Endothelial cell of umbilical vein (primary cell): Measurements from ENCODE around the gene POLA1. TPM values are rescaled to one million over a fixed set of nuclear protein-coding genes. Genes with fewer than 3 reads are reported as not detected.

ENCODE experiments used
- BruUV-seq: library from RNA; stranded (reverse); fragments of 400-500 nt; replicated peaks from 2 replicates; lab custom pipeline; 2021; lab: Mats Ljungman, UMichigan
- CTCF ChIA-PET: fragments of 300-600, 350-600 bp; sonication (Branson Sonifier 250); formaldehyde crosslinking; loops from one replicate; lab custom pipeline; 2021; ENCODE audit warnings: antibody characterized with exemption, inconsistent platforms; lab: Charles Lee
- POLR2A ChIA-PET: fragments of 300-600, 350-600 bp; sonication (Branson Sonifier 250); formaldehyde crosslinking; loops from one replicate; lab custom pipeline; 2021; ENCODE audit warnings: antibody characterized with exemption, inconsistent platforms; lab: Charles Lee
- DNase-seq: peaks from one replicate; pipeline ENCODE4 v3.0.0-alpha.2; 2011; ENCODE audit warnings: low read depth, low spot score
- FAIRE-seq: peaks from 2 replicates; lab custom pipeline; 2011; peaks lifted over from hg19 to GRCh38; lab: Jason Lieb, UNC
- H2AFZ ChIP-seq: 2 replicates; pipeline ENCODE4 v1.6.0; 2012; ENCODE audit warnings: low read depth, low read length, control low read depth, inconsistent platforms
- H3K27ac ChIP-seq: 2 replicates; pipeline ENCODE4 v1.5.1; 2011; ENCODE audit warnings: low read depth, mild to moderate bottlenecking, control low read depth, low read length, moderate library complexity; ENCODE audit not compliant: insufficient read depth
- H3K27me3 ChIP-seq, 2 experiments: 2 replicates each; pipeline versions ENCODE4 v1.6.0 to v1.6.1; 2011; ENCODE audit warnings: low read length in 2 of 2, mixed read lengths in 1 of 2; ENCODE audit not compliant: control insufficient read depth in 2 of 2, insufficient read depth in 2 of 2
- H3K36me3 ChIP-seq, 2 experiments: 2 replicates in 1 of 2; 3 replicates in 1 of 2; pipeline ENCODE4 v1.5.1; 2011; ENCODE audit warnings: low read length in 2 of 2, mild to moderate bottlenecking in 1 of 2, moderate library complexity in 1 of 2; ENCODE audit not compliant: control insufficient read depth in 2 of 2, insufficient read depth in 2 of 2; ENCODE audit errors: extremely low read depth in 1 of 2
- H3K4me1 ChIP-seq: 3 replicates; pipeline ENCODE4 v1.5.1; 2011; ENCODE audit warnings: mild to moderate bottlenecking, low read length; ENCODE audit not compliant: control insufficient read depth, insufficient read depth; ENCODE audit errors: extremely low read depth
- H3K4me2 ChIP-seq: 2 replicates; pipeline ENCODE4 v1.6.1; 2011; ENCODE audit warnings: low read length, control low read depth, mixed read lengths; ENCODE audit not compliant: insufficient read depth
- H3K4me3 ChIP-seq, 3 experiments: fragments of 200-600 bp in 1 of 3; sonication (generic), shearing (Covaris generic) in 1 of 3; replicated peaks in 1 of 3; 2 replicates each; pipeline ENCODE4 v1.5.1; 2011 to 2016; ENCODE audit warnings: control low read depth in 3 of 3, low read length in 3 of 3, mild to moderate bottlenecking in 2 of 3, inconsistent platforms in 1 of 3, low read depth in 1 of 3, moderate library complexity in 1 of 3; ENCODE audit not compliant: insufficient read depth in 1 of 3
- H3K79me2 ChIP-seq: 2 replicates; pipeline ENCODE4 v1.6.0; 2012; ENCODE audit warnings: low read length, inconsistent platforms; ENCODE audit not compliant: control insufficient read depth, insufficient read depth
- H3K9ac ChIP-seq: replicated peaks from 2 replicates; pipeline ENCODE3; 2011; ENCODE audit warnings: low read length, control low read depth; ENCODE audit not compliant: insufficient read depth; ENCODE audit errors: extremely low read depth
- H3K9me1 ChIP-seq: replicated peaks from 3 replicates; pipeline ENCODE4 v1.6.0; 2011; ENCODE audit warnings: mild to moderate bottlenecking, low read length; ENCODE audit not compliant: control insufficient read depth, insufficient read depth; ENCODE audit errors: extremely low read depth
- H3K9me3 ChIP-seq: replicated peaks from 2 replicates; pipeline ENCODE4 v1.5.1; 2012; ENCODE audit warnings: low read length, inconsistent platforms; ENCODE audit not compliant: control insufficient read depth, insufficient read depth
- H4K20me1 ChIP-seq: replicated peaks from 2 replicates; pipeline ENCODE3; 2011; ENCODE audit warnings: mild to moderate bottlenecking, low read length; ENCODE audit not compliant: control insufficient read depth, insufficient read depth; ENCODE audit errors: extremely low read depth
- CTCF ChIP-seq, 2 donors: IDR thresholded peaks; 1 replicate in 1 of 2; 2 replicates in 1 of 2; pipeline ENCODE4 v1.5.1; 2011; ENCODE audit warnings: low read length in 2 of 2, mild to moderate bottlenecking in 2 of 2, moderate library complexity in 2 of 2, control low read depth in 1 of 2, inconsistent platforms in 1 of 2, low read depth in 1 of 2; ENCODE audit not compliant: insufficient read depth in 1 of 2; ENCODE audit errors: extremely low read depth in 1 of 2
- EZH2 ChIP-seq: IDR thresholded peaks from 2 replicates; pipeline ENCODE4 v1.6.1; 2012; ENCODE audit warnings: borderline replicate concordance, low read depth, mild to moderate bottlenecking, moderate library complexity, low read length, inconsistent platforms; ENCODE audit not compliant: severe bottlenecking
- FOS ChIP-seq: IDR thresholded peaks from 2 replicates; pipeline ENCODE4 v1.6.1; 2011; ENCODE audit warnings: mild to moderate bottlenecking, low read length, moderate library complexity, borderline replicate concordance; ENCODE audit not compliant: insufficient read depth
- GATA2 ChIP-seq: IDR thresholded peaks from 2 replicates; pipeline ENCODE4 v1.7.0; 2011; ENCODE audit warnings: low read depth, mild to moderate bottlenecking, moderate library complexity, mixed read lengths, low read length; ENCODE audit not compliant: insufficient read length, insufficient read depth
- JUN ChIP-seq: IDR thresholded peaks from 2 replicates; pipeline ENCODE4 v1.6.1; 2011; ENCODE audit warnings: borderline replicate concordance, low read depth; ENCODE audit not compliant: insufficient read length, insufficient read depth
- MAX ChIP-seq: IDR thresholded peaks from 2 replicates; pipeline ENCODE4 v1.6.1; 2011; ENCODE audit not compliant: insufficient read depth, insufficient read length
- MYC ChIP-seq: IDR thresholded peaks from one replicate; pipeline ENCODE4 v1.6.1; 2011; ENCODE audit warnings: mild to moderate bottlenecking, low read depth, low read length
- POLR2A ChIP-seq: IDR thresholded peaks from 2 replicates; pipeline ENCODE4 v1.6.1; 2012; ENCODE audit warnings: low read depth, mild to moderate bottlenecking, control low read depth, low read length
- POLR2AphosphoS5 ChIP-seq: IDR thresholded peaks from 2 replicates; pipeline ENCODE4 v1.6.1; 2012; ENCODE audit warnings: low read depth, mild to moderate bottlenecking, control low read depth, low read length, moderate library complexity; ENCODE audit not compliant: insufficient read depth
- dilution Hi-C: fragments of 300-500 bp; cut with MboI; formaldehyde crosslinking; loops from one replicate; pipeline ENCODE4 v1.15.0; 2019; ENCODE audit warnings: low sequenced_read_pairs; ENCODE audit not compliant: extremely low pct_ligation_motif_present
- intact Hi-C: fragments of 100-400 bp; cut with micrococcal nuclease; formaldehyde crosslinking; loops from one replicate; pipeline ENCODE4 v1.10.0; 2022
- polyA plus RNA-seq, 4 experiments: library from polyadenylated mRNA; depleted of rRNA in 3 of 4; stranded (reverse) in 3 of 4; unstranded in 1 of 4; fragments of >200 nt; gene quantifications; 2 replicates each; pipeline versions ENCODE4 v1.2.1 to v1.2.3, GENCODE V29; 2011 to 2012; ENCODE audit warnings: missing spikeins in 1 of 4
- total RNA-seq: library from RNA; stranded (reverse); gene quantifications from 2 replicates; pipeline ENCODE4 v1.2.3, GENCODE V29; 2021

The POLA1 gene
- total and polyA plus RNA-seq, 2 donors (not counting 3 experiments of a cell fraction or from before 2014, with no cell fraction given), result 1.8 to 18.6 TPM

GRCh38 chrX:24851289-24851688 lies 157.6 kb downstream of the POLA1 start:
- Histone ChIP-seq H3K27ac (no peak overlapping the region), H3K9me3 (no peaks in the 10 kb centered on the region), H3K79me2 (no peaks in the 10 kb centered on the region), H4K20me1 (no peaks in the 10 kb centered on the region), H2AFZ (no peak overlapping the region), H3K27me3 (no peaks in the 10 kb centered on the region), H3K4me1 (no peaks in the 10 kb centered on the region), H3K9me1 (no peaks in the 10 kb centered on the region), H3K4me3 (no peak overlapping the region), H3K9ac (no peak overlapping the region), H3K36me3 (no peaks in the 10 kb centered on the region), H3K4me2 (no peak overlapping the region)
- dilution Hi-C loops (no loop called here), intact Hi-C loops (no loop called here)
- no TSS peak for BruUV-seq
- POLR2A ChIA-PET, result no interaction called here
- TF ChIP-seq MYC (no peak), JUN (no peak), EZH2 (no peak), POLR2A (no peak), FOS (no peak), POLR2AphosphoS5 (no peak), GATA2 (no peak), MAX (no peak), CTCF (IDR thresholded peaks at IDR 0.05; ENCODE audit: extremely low read depth in 1 of 2, insufficient read depth in 1 of 2, low read depth in 1 of 2, low read length in 2 of 2) (no peak)
- DNase-seq (no peak), FAIRE-seq (no peak)
- CTCF ChIA-PET, result interaction anchor here (4.9 kb wide), 1 partner anchor 12 kb away, joined by 24 read pairs; no protein-coding TSS in a partner anchor
